BLaER1 treated with 17β-estradiol and CSF1 and Interleukin-3, amounts not matched to agents 10 nM and 100 nM (cell line): ENCODE data around the gene ZNF326.
"Not testable (repeated sequence)": the region's sequence is repeated elsewhere in the genome, so short reads cannot be mapped to it uniquely, and the experiment has no call there.

Experiments
- H3K27ac ChIP-seq, 11 experiments: shearing (Covaris generic); formaldehyde crosslinking; 2 replicates each; pipeline ENCODE4 v1.8.1; 2022
- H3K27me3 ChIP-seq, 11 experiments: shearing (Covaris generic); formaldehyde crosslinking; 2 replicates each; pipeline ENCODE4 v1.8.1; 2022
- H3K36me3 ChIP-seq, 11 experiments: shearing (Covaris generic); formaldehyde crosslinking; 2 replicates each; pipeline ENCODE4 v1.8.1; 2022
- H3K4me1 ChIP-seq, 10 experiments: shearing (Covaris generic); formaldehyde crosslinking; 2 replicates each; pipeline ENCODE4 v1.8.1; 2022
- H3K4me2 ChIP-seq, 11 experiments: shearing (Covaris generic); formaldehyde crosslinking; 2 replicates each; pipeline ENCODE4 v1.8.1; 2022
- H3K4me3 ChIP-seq, 10 experiments: shearing (Covaris generic); formaldehyde crosslinking; 2 replicates each; pipeline ENCODE4 v1.8.1; 2022
- H3K9ac ChIP-seq, 11 experiments: shearing (Covaris generic); formaldehyde crosslinking; 2 replicates each; pipeline ENCODE4 v1.8.1; 2022
- H3K9me3 ChIP-seq, 11 experiments: shearing (Covaris generic); formaldehyde crosslinking; replicated peaks in 1 of 11; 2 replicates each; pipeline ENCODE4 v1.8.1; 2022
- H4K20me1 ChIP-seq, 11 experiments: shearing (Covaris generic); formaldehyde crosslinking; 2 replicates each; pipeline ENCODE4 v1.8.1; 2022
- Cebpa-rat ChIP-seq, 11 experiments: shearing (Covaris generic); IDR thresholded peaks; 2 replicates each; pipeline ENCODE4 v1.8.1; 2022

Gene ZNF326

DNA sequence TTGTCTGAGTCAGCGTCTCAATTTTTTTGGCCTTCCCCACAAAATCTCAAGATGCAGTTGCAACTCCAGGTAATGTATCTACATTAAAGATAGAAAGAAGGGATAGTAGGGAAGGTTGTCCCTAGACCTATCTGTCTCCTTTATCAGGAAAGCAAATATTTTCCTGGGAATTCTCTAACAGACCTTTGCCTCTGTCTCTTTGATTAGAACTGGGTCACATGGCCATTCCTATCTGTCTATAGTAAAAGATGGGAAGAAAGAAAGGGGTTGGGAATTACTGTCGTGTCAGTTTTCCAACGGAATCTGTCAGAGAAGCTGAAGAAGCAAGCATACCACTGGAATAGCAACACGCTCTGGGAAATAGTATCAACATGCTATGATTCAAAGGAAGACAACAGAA is 48.7 kb downstream of the ZNF326 start:
- H3K9me3 ChIP-seq: no peaks in the 10 kb centered on the region

DNA sequence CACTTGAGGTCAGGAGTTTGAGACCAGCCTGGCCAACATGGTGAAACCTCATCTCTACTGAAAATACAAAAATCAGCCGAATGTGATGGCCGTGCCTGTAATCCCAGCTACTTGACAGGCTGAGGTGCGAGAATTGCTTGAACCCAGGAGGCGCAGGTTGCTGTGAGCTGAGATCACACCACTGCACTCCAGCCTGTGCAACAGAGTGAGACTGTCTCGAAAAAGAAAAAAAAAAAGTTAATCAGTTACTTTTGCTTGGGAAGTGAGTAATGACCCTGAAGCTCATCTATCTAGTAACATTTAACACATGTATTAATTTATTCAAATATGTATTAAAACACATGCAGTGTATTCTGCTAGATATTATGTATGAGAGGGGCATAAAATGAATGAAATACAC is 49.4 kb downstream of the ZNF326 start:
- TF ChIP-seq Cebpa-rat (IDR thresholded peaks at IDR 0.05): no peak
- Histone ChIP-seq H3K27me3 (no peaks in the 10 kb centered on the region), H3K36me3 (peaks cover 0 to 4% (median 0%) of the 10 kb centered on the region in 11 experiments; a peak in 1 of 22 replicates), H3K9me3 (no peaks in the 10 kb centered on the region), H3K27ac (no peak overlapping the region), H3K4me3 (no peak overlapping the region), H3K9ac (no peak overlapping the region), H4K20me1 (no peaks in the 10 kb centered on the region; a peak in 1 of 22 replicates), H3K4me2 (no peak overlapping the region), H3K4me1 (no peaks in the 10 kb centered on the region)

More for the DNA sequence above, 48.7 kb downstream of the ZNF326 start:
- no peaks in the 10 kb centered on the region for H3K4me1 ChIP-seq
- H3K27ac ChIP-seq: no peak overlapping the region
- no peak overlapping the region for H3K4me3 ChIP-seq
- H3K9ac ChIP-seq: no peak overlapping the region
- H3K36me3 ChIP-seq: peaks cover 0 to 4% (median 0%) of the 10 kb centered on the region in 11 experiments; a peak in 1 of 22 replicates
- H3K27me3 ChIP-seq: no peaks in the 10 kb centered on the region
- H4K20me1 ChIP-seq: no peaks in the 10 kb centered on the region; a peak in 1 of 22 replicates
- no peak for TF ChIP-seq Cebpa-rat (IDR thresholded peaks at IDR 0.05)
- no peak overlapping the region for H3K4me2 ChIP-seq

DNA sequence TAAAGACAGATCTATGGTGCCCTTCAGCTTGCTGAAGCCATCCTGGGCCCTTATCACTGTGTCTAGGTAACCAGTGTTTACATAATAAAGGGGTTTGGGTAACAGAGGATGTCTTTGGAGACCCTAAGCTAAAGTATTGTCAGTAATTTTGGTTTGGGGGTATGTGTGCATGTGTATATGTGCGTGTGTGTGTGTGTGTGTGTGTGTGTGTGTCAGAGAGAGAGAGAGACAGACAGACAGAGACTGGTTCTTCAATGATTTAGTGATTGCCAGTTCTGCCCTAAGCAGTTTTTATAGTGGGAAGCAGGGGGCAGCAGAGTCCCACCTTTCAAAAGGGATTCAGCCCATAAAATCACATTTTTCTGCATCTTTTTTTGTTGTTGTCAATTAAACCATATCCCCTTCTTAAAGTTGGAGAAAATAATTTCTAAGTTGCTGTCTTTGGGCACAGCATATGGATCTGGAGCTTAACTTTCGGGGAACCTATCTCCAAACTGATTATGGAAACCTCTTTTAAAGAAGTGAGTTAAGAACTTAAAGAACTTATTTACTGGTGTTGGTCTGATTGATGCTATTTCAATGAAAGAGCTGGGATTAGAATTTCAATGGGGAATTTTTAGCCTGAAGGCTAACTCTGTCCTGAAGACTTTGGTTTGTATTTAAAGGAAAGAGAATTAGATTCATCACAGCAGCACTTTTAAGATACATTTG is 51.1 kb downstream of the ZNF326 start:
- H3K9ac ChIP-seq: no peak overlapping the region
- peaks cover 0 to 4% (median 0%) of the 10 kb centered on the region in 11 experiments; a peak in 1 of 22 replicates for H3K36me3 ChIP-seq
- H3K4me2 ChIP-seq: no peak overlapping the region
- no peaks in the 10 kb centered on the region for H3K9me3 ChIP-seq
- no peaks in the 10 kb centered on the region; a peak in 1 of 22 replicates for H4K20me1 ChIP-seq
- no peaks in the 10 kb centered on the region for H3K27me3 ChIP-seq
- no peak for TF ChIP-seq Cebpa-rat (IDR thresholded peaks at IDR 0.05)
- H3K27ac ChIP-seq: no peak overlapping the region
- no peak overlapping the region for H3K4me3 ChIP-seq
- H3K4me1 ChIP-seq: no peaks in the 10 kb centered on the region

DNA sequence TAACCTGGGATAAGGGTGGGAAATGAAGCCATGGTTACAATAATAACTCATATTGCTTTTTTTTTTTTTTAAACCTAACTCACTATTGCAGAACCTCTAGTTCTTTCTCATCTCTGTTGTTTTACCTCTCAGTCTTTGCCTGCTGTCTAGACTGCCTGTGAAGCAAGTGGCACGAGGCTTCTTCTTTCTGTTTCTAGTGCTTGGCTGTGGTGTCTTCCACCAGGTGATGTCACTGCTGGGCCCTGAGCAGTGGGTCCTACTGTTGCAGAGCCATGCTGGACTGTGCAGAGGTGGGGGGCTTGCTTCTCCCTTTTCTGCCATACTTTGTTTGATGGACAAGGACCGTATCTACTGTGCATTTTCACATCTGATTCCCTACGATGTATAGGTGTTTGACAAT is 51.7 kb downstream of the ZNF326 start:
- no peaks in the 10 kb centered on the region for H3K9me3 ChIP-seq
- no peak overlapping the region for H3K4me2 ChIP-seq
- H3K4me1 ChIP-seq: no peaks in the 10 kb centered on the region
- no peak overlapping the region for H3K9ac ChIP-seq
- H3K27ac ChIP-seq: no peak overlapping the region
- TF ChIP-seq Cebpa-rat (IDR thresholded peaks at IDR 0.05): no peak
- H3K27me3 ChIP-seq: no peaks in the 10 kb centered on the region
- no peak overlapping the region for H3K4me3 ChIP-seq
- H3K36me3 ChIP-seq: peaks cover 0 to 2% (median 0%) of the 10 kb centered on the region in 11 experiments; a peak in 1 of 22 replicates
- H4K20me1 ChIP-seq: no peaks in the 10 kb centered on the region; a peak in 1 of 22 replicates

- Histone ChIP-seq H3K4me1 (no peaks in the 10 kb centered on the region), H3K9ac (no peak overlapping the region), H3K36me3 (no peaks in the 10 kb centered on the region), H3K4me3 (no peak overlapping the region), H3K27me3 (no peaks in the 10 kb centered on the region), H3K4me2 (no peak overlapping the region), H4K20me1 (no peaks in the 10 kb centered on the region; a peak in 1 of 22 replicates), H3K27ac (no peak overlapping the region), H3K9me3 (no peaks in the 10 kb centered on the region)
- no peak for TF ChIP-seq Cebpa-rat (IDR thresholded peaks at IDR 0.05)
These were observed 53.1 kb downstream of the ZNF326 start for GRCh38 chr1:90048043-90048442.

- not testable (repeated sequence) for H3K9ac ChIP-seq, H3K4me3 ChIP-seq, H3K27ac ChIP-seq, H3K27me3 ChIP-seq, H4K20me1 ChIP-seq, H3K36me3 ChIP-seq, H3K4me1 ChIP-seq, H3K4me2 ChIP-seq
- H3K9me3 ChIP-seq: peaks cover 5 to 15% (median 8%) of the 10 kb centered on the region in 11 experiments; a peak in 14 of 22 replicates
These were observed 68.1 kb downstream of the ZNF326 start for GRCh38 chr1:90062700-90063643.

DNA sequence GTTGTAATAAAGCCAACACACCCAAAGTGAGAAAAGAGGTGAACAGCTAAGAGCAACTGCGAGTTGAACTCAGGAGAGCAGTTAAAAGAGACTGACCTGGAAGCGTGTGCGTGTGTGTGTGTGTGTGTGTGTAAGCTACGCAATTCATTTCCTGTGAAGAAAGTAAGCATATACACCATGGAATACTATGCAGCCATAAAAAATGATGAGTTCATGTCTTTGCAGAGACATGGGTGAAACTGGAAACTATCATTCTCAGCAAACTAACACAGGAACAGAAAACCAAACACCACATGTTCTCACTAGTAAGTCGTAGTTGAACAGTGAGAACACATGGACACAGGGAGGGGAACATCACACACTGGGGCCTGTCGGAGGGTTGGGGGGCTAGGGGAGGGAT is 69.2 kb downstream of the ZNF326 start:
- not testable (repeated sequence) for H3K36me3 ChIP-seq, H3K4me2 ChIP-seq, H4K20me1 ChIP-seq, H3K4me1 ChIP-seq, H3K27me3 ChIP-seq, H3K27ac ChIP-seq, H3K9ac ChIP-seq, H3K4me3 ChIP-seq
- H3K9me3 ChIP-seq: peaks cover 5 to 15% (median 8%) of the 10 kb centered on the region in 11 experiments; a peak in 14 of 22 replicates

DNA sequence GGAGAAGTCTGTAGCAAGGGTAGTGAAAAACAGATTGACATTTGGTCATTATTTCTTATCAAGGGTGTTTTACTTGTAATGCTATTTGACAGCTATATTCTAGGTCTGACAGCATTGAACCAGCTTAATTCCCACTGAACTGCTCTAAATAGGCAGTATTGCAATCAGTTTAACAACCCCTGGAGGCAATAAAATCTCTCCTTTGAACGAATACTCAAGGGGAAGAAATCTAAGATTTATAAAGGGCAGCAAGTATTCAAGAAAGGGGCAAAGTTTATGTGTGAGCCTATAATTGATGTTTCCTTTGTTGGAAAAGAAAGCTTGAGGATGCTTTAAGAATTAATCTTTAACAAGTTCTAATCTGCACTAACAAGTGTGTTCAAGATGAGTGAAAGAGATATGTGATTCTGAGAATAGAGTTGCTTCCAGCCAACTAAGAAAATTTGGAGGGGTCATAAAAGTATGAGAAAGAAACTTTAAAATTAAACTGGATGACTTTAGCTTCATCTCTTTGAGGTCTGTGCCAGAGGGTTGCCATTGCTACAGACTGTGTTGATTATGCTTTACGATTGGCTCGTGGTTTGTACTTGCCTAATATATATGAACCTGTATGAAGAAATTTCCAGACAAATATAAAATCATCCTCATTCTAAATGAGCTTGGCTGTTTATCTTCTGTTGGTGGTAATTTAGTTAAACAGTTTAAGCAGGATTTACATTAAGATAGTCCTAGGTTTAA is 72.5 kb downstream of the ZNF326 start:
- Histone ChIP-seq H3K27me3 (no peaks in the 10 kb centered on the region), H3K9ac (no peak overlapping the region), H3K4me3 (no peak overlapping the region), H3K36me3 (no peaks in the 10 kb centered on the region), H3K4me2 (no peak overlapping the region), H3K27ac (no peak overlapping the region), H3K9me3 (peaks cover 5 to 18% (median 8%) of the 10 kb centered on the region in 11 experiments; a peak in 14 of 22 replicates), H3K4me1 (no peaks in the 10 kb centered on the region), H4K20me1 (no peaks in the 10 kb centered on the region)
- no peak for TF ChIP-seq Cebpa-rat (IDR thresholded peaks at IDR 0.05)
